A549 (cell line): ENCODE measurements around the gene LYST. TPM values are rescaled to one million over a fixed set of nuclear protein-coding genes. Genes with fewer than 3 reads are reported as not detected.

ENCODE experiments used
- BHLHE40 ChIP-seq: IDR thresholded peaks from 2 replicates; pipeline ENCODE4 v1.6.1; 2012; ENCODE audit warnings: low read depth, low read length, inconsistent platforms
- CBX2 ChIP-seq: fragments of 200-600 bp; sonication (generic); IDR thresholded peaks from 2 replicates; pipeline ENCODE4 v1.6.1; 2016; ENCODE audit warnings: low read depth, mild to moderate bottlenecking, borderline replicate concordance
- CHD4 ChIP-seq: fragments of 200-600 bp; sonication (generic); IDR thresholded peaks from 2 replicates; pipeline ENCODE4 v1.6.1; 2016; ENCODE audit warnings: antibody characterized with exemption, mild to moderate bottlenecking, borderline replicate concordance
- EP300 ChIP-seq, 2 experiments: fragments of >200 bp; sonication (Bioruptor Twin); formaldehyde crosslinking; IDR thresholded peaks; 2 replicates in 1 of 2; 3 replicates in 1 of 2; pipeline ENCODE4 v1.6.1; 2016 to 2017
- FOSL2 ChIP-seq, 2 experiments: fragments of 450-650 bp in 1 of 2; fragments of >200 bp in 1 of 2; sonication (Bioruptor Twin) in 1 of 2; formaldehyde crosslinking; IDR thresholded peaks; 2 replicates each; pipeline versions ENCODE4 v1.5.0 to v1.6.1; 2016 to 2020; ENCODE audit warnings: mild to moderate bottlenecking in 1 of 2, moderate library complexity in 1 of 2
- FOXS1 ChIP-seq: fragments of 250-450 bp; sonication (Bioruptor Pico); IDR thresholded peaks from 2 replicates; pipeline ENCODE4 v1.5.0; 2020; ENCODE audit warnings: mild to moderate bottlenecking, moderate library complexity
- GATA3 ChIP-seq: IDR thresholded peaks from 2 replicates; pipeline ENCODE4 v1.6.1; 2012; ENCODE audit warnings: borderline replicate concordance
- HDAC2 ChIP-seq: fragments of 200-600 bp; sonication (generic); IDR thresholded peaks from 2 replicates; pipeline ENCODE4 v1.6.1; 2016
- HOXA7 ChIP-seq: fragments of 250-450 bp; sonication (Bioruptor Pico); IDR thresholded peaks from 2 replicates; pipeline ENCODE4 v1.5.0; 2020; ENCODE audit warnings: mild to moderate bottlenecking, moderate library complexity
- HOXB13 ChIP-seq: fragments of 250-450 bp; sonication (Bioruptor Pico); IDR thresholded peaks from 2 replicates; pipeline ENCODE4 v1.5.0; 2020; ENCODE audit warnings: low read depth, mild to moderate bottlenecking, moderate library complexity
- HOXB5 ChIP-seq: fragments of 250-450 bp; sonication (Bioruptor Pico); IDR thresholded peaks from 2 replicates; pipeline ENCODE4 v1.5.0; 2020; ENCODE audit warnings: mild to moderate bottlenecking, moderate library complexity
- KDM1A ChIP-seq: fragments of 200-600 bp; sonication (generic); IDR thresholded peaks from 2 replicates; pipeline ENCODE4 v1.6.1; 2016; ENCODE audit warnings: low read depth, mild to moderate bottlenecking
- MAZ ChIP-seq: fragments of 150-350 bp; IDR thresholded peaks from 2 replicates; pipeline ENCODE4 v1.6.1; 2014; ENCODE audit warnings: antibody characterized with exemption, low read depth, low read length, borderline replicate concordance
- MYC ChIP-seq: IDR thresholded peaks from 2 replicates; pipeline ENCODE4 v1.6.1; 2012; ENCODE audit warnings: mild to moderate bottlenecking, inconsistent platforms, low read length, improper control_type of control experiment, borderline replicate concordance
- NFE2L2 ChIP-seq: fragments of 150-350 bp; conservative IDR thresholded peaks from 2 replicates; pipeline ENCODE4 v1.6.1; 2014; ENCODE audit warnings: low read length
- PHF8 ChIP-seq: fragments of 200-600 bp; sonication (generic); IDR thresholded peaks from 2 replicates; pipeline ENCODE4 v1.6.1; 2016; ENCODE audit warnings: low read depth, mild to moderate bottlenecking, antibody characterized with exemption, moderate library complexity, borderline replicate concordance
- RARB ChIP-seq: fragments of 250-450 bp; sonication (Bioruptor Pico); IDR thresholded peaks from 2 replicates; pipeline ENCODE4 v1.8.0; 2021; ENCODE audit warnings: mild to moderate bottlenecking, moderate library complexity
- RCOR1 ChIP-seq: fragments of 150-350 bp; IDR thresholded peaks from 2 replicates; pipeline ENCODE4 v1.6.1; 2014; ENCODE audit warnings: antibody characterized with exemption, low read length, low read depth
- RFX5 ChIP-seq: fragments of 450-650 bp; IDR thresholded peaks from 2 replicates; pipeline ENCODE4 v1.7.1; 2014; ENCODE audit warnings: antibody characterized with exemption, mild to moderate bottlenecking, moderate library complexity
- SREBF2 ChIP-seq: fragments of 450-650 bp; IDR thresholded peaks from 2 replicates; pipeline ENCODE4 v1.6.1; 2014; ENCODE audit warnings: mild to moderate bottlenecking, moderate library complexity
- TFCP2L1 ChIP-seq: fragments of 250-450 bp; sonication (Bioruptor Pico); IDR thresholded peaks from 2 replicates; pipeline ENCODE4 v1.5.0; 2021; ENCODE audit warnings: mild to moderate bottlenecking
- ZC3H11A ChIP-seq: fragments of 450-650 bp; IDR thresholded peaks from 2 replicates; pipeline ENCODE4 v1.6.1; 2014; ENCODE audit warnings: antibody characterized with exemption, mild to moderate bottlenecking
- ZSCAN20 ChIP-seq: fragments of 250-450 bp; sonication (Bioruptor Pico); IDR thresholded peaks from 2 replicates; pipeline ENCODE4 v1.8.0; 2022; ENCODE audit warnings: mild to moderate bottlenecking, moderate library complexity
- polyA plus RNA-seq, 4 experiments: library from polyadenylated mRNA; depleted of rRNA in 3 of 4; stranded (reverse); fragments of >200 nt; fragmentation: RNase III in 1 of 4; extraction: RNeasy Plus Mini Kit Qiagen cat#74134 plus additional on column Dnase treatment in 1 of 4; gene quantifications; 2 replicates in 3 of 4; 3 replicates in 1 of 4; pipeline ENCODE4 v1.2.3, GENCODE V29; 2011 to 2017
- TF ChIP-seq, protein P1 (sequence below): fragments of 200-600 bp; sonication (generic); IDR thresholded peaks from 2 replicates; pipeline ENCODE4 v1.6.1; 2016; ENCODE audit warnings: antibody characterized with exemption, mild to moderate bottlenecking, moderate library complexity
- TF ChIP-seq, protein P2 (sequence below): fragments of >200 bp; sonication (Bioruptor Twin); formaldehyde crosslinking; IDR thresholded peaks from 2 replicates; pipeline ENCODE4 v1.6.1; 2016
- TF ChIP-seq, protein P3 (sequence below): fragments of 250-450 bp; sonication (Bioruptor Pico); IDR thresholded peaks from 2 replicates; pipeline ENCODE4 v1.5.0; 2021; ENCODE audit warnings: mild to moderate bottlenecking, moderate library complexity, borderline replicate concordance
- TF ChIP-seq, protein P4 (sequence below): IDR thresholded peaks from 2 replicates; pipeline ENCODE4 v1.6.1; 2012
- TF ChIP-seq, protein P5 (sequence below): fragments of >200 bp; sonication (Bioruptor Twin); formaldehyde crosslinking; IDR thresholded peaks from 3 replicates; pipeline ENCODE4 v1.5.1; 2016
- TF ChIP-seq, protein P6 (sequence below): IDR thresholded peaks from 2 replicates; pipeline ENCODE4 v1.6.1; 2012
- TF ChIP-seq, protein P7 (sequence below): fragments of 450-650 bp; IDR thresholded peaks from 2 replicates; pipeline ENCODE4 v1.6.1; 2014; ENCODE audit warnings: antibody characterized with exemption

Gene LYST
- polyA plus RNA-seq, 2 of the 4 experiments (the other 2 are of a cell fraction) = 2.5 to 9.4 TPM

DNA sequence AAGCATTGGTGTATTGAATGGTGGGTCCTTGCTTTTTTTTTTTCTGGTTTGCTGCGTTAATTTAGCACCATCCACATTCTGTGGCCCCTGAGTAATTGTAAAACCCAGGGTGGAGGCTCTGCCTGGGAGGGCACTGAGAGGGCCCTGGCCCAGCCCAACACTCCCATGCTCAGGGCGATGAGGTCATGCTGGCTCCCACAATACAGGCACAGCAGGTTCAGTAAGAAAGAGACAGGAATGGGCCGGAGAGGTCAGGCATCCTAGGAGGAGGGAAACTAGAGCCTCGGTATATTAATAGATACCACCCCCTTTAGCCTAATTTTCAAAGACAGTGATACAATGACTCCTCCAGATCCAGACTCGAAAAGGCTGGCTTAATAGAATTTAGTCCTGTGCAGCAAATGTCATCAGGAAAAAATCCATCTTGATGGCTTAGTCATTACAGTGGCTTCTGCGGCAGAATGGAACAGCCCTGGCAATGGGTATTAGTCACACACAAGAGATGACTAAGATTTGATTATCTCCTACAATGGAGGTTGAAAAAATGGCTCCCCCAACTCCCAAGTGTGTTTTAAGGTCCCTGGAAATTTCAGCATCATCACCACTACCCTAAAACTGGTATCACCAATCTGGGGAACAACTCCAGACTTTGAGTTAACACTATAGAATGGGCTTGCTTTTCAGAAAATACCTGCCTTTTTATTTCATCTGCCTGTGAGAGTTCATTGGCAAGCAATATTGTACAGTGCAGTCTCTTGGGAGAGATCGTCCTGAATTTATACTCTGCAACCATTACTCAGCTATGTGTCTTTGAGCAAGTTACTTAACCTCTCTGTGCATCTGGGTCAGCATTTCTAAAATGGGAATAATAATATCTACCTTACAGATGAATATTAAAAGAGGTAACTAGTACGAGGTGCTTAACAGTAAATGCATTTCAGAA is 43.9 kb upstream of the LYST start (continued):
- TF ChIP-seq, protein P1, sequence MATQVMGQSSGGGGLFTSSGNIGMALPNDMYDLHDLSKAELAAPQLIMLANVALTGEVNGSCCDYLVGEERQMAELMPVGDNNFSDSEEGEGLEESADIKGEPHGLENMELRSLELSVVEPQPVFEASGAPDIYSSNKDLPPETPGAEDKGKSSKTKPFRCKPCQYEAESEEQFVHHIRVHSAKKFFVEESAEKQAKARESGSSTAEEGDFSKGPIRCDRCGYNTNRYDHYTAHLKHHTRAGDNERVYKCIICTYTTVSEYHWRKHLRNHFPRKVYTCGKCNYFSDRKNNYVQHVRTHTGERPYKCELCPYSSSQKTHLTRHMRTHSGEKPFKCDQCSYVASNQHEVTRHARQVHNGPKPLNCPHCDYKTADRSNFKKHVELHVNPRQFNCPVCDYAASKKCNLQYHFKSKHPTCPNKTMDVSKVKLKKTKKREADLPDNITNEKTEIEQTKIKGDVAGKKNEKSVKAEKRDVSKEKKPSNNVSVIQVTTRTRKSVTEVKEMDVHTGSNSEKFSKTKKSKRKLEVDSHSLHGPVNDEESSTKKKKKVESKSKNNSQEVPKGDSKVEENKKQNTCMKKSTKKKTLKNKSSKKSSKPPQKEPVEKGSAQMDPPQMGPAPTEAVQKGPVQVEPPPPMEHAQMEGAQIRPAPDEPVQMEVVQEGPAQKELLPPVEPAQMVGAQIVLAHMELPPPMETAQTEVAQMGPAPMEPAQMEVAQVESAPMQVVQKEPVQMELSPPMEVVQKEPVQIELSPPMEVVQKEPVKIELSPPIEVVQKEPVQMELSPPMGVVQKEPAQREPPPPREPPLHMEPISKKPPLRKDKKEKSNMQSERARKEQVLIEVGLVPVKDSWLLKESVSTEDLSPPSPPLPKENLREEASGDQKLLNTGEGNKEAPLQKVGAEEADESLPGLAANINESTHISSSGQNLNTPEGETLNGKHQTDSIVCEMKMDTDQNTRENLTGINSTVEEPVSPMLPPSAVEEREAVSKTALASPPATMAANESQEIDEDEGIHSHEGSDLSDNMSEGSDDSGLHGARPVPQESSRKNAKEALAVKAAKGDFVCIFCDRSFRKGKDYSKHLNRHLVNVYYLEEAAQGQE = no peak
- TF ChIP-seq MAZ (no peak), TFCP2L1 (CRISPR knock-in tag) (no peak), BHLHE40 (no peak), HOXB13 (no peak), HDAC2 (no peak), HOXA7 (CRISPR knock-in tag) (no peak), PHF8 (no peak), FOXS1 (CRISPR knock-in tag) (no peak), CBX2 (no peak), GATA3 (peak; percentile 74; the same call in 1 of the 2 replicates), SREBF2 (no peak), HOXB5 (CRISPR knock-in tag) (no peak), RARB (CRISPR knock-in tag) (no peak), RCOR1 (no peak), FOSL2 (IDR thresholded peaks at IDR 0.05) (peak; percentile 97), FOSL2 (CRISPR knock-in tag; IDR thresholded peaks at IDR 0.05) (peak; percentile 98), EP300 (IDR thresholded peaks at IDR 0.05) (0 out of 5 replicates have a peak, but pooled peaks of 1 of the 2 experiments have one; percentile 58), MYC (no peak), NFE2L2 (no peak), KDM1A (no peak), ZC3H11A (no peak), ZSCAN20 (CRISPR knock-in tag) (no peak), RFX5 (no peak), CHD4 (no peak)
- TF ChIP-seq, protein P2, sequence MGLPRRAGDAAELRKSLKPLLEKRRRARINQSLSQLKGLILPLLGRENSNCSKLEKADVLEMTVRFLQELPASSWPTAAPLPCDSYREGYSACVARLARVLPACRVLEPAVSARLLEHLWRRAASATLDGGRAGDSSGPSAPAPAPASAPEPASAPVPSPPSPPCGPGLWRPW = no peak
- TF ChIP-seq, protein P3, sequence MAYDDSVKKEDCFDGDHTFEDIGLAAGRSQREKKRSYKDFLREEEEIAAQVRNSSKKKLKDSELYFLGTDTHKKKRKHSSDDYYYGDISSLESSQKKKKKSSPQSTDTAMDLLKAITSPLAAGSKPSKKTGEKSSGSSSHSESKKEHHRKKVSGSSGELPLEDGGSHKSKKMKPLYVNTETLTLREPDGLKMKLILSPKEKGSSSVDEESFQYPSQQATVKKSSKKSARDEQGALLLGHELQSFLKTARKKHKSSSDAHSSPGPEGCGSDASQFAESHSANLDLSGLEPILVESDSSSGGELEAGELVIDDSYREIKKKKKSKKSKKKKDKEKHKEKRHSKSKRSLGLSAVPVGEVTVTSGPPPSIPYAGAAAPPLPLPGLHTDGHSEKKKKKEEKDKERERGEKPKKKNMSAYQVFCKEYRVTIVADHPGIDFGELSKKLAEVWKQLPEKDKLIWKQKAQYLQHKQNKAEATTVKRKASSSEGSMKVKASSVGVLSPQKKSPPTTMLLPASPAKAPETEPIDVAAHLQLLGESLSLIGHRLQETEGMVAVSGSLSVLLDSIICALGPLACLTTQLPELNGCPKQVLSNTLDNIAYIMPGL (CRISPR knock-in tag) = no peak
- TF ChIP-seq, protein P4, sequence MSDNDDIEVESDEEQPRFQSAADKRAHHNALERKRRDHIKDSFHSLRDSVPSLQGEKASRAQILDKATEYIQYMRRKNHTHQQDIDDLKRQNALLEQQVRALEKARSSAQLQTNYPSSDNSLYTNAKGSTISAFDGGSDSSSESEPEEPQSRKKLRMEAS = peak; percentile 56
- TF ChIP-seq, protein P5, sequence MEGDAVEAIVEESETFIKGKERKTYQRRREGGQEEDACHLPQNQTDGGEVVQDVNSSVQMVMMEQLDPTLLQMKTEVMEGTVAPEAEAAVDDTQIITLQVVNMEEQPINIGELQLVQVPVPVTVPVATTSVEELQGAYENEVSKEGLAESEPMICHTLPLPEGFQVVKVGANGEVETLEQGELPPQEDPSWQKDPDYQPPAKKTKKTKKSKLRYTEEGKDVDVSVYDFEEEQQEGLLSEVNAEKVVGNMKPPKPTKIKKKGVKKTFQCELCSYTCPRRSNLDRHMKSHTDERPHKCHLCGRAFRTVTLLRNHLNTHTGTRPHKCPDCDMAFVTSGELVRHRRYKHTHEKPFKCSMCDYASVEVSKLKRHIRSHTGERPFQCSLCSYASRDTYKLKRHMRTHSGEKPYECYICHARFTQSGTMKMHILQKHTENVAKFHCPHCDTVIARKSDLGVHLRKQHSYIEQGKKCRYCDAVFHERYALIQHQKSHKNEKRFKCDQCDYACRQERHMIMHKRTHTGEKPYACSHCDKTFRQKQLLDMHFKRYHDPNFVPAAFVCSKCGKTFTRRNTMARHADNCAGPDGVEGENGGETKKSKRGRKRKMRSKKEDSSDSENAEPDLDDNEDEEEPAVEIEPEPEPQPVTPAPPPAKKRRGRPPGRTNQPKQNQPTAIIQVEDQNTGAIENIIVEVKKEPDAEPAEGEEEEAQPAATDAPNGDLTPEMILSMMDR = no peak
- TF ChIP-seq, protein P6, sequence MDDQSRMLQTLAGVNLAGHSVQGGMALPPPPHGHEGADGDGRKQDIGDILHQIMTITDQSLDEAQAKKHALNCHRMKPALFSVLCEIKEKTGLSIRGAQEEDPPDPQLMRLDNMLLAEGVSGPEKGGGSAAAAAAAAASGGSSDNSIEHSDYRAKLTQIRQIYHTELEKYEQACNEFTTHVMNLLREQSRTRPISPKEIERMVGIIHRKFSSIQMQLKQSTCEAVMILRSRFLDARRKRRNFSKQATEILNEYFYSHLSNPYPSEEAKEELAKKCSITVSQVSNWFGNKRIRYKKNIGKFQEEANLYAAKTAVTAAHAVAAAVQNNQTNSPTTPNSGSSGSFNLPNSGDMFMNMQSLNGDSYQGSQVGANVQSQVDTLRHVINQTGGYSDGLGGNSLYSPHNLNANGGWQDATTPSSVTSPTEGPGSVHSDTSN = no peak
- TF ChIP-seq, protein P7, sequence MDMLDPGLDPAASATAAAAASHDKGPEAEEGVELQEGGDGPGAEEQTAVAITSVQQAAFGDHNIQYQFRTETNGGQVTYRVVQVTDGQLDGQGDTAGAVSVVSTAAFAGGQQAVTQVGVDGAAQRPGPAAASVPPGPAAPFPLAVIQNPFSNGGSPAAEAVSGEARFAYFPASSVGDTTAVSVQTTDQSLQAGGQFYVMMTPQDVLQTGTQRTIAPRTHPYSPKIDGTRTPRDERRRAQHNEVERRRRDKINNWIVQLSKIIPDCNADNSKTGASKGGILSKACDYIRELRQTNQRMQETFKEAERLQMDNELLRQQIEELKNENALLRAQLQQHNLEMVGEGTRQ = no peak
- TF ChIP-seq, all 56 proteins: peak for 12
